Neuronal stem cell (in vitro differentiated cells): ENCODE data around the gene ADGRE3. TPM values are rescaled to one million over a fixed set of nuclear protein-coding genes. Genes with fewer than 3 reads are reported as not detected.
A peak's percentile ranks its signal among the peaks of the same experiment; 100 is the strongest.

ENCODE experiments used
- DNase-seq: peaks from one replicate; pipeline ENCODE4 v3.0.0-alpha.2; 2013; ENCODE audit warnings: low spot score
- H2AFZ ChIP-seq: one replicate; pipeline ENCODE4 v1.6.1; 2013; ENCODE audit warnings: mild to moderate bottlenecking, low read length, inconsistent platforms
- H2AK5ac ChIP-seq: 2 replicates; pipeline ENCODE4 v1.6.1; 2013; ENCODE audit warnings: low read depth, mild to moderate bottlenecking, inconsistent platforms, low read length, moderate library complexity, mixed read lengths
- H2BK120ac ChIP-seq: 2 replicates; pipeline ENCODE4 v1.6.1; 2013; ENCODE audit warnings: low read depth, mild to moderate bottlenecking, inconsistent platforms, low read length, moderate library complexity, mixed read lengths
- H2BK12ac ChIP-seq: one replicate; pipeline ENCODE4 v1.6.1; 2013; ENCODE audit warnings: low read length, inconsistent platforms
- H2BK15ac ChIP-seq: 2 replicates; pipeline ENCODE4 v1.6.1; 2013; ENCODE audit warnings: mild to moderate bottlenecking, low read length, inconsistent platforms, mixed read lengths
- H2BK5ac ChIP-seq: one replicate; pipeline ENCODE4 v1.6.1; 2013; ENCODE audit warnings: inconsistent platforms, mild to moderate bottlenecking, low read length, moderate library complexity
- H3K14ac ChIP-seq: one replicate; pipeline ENCODE4 v1.6.1; 2013; ENCODE audit warnings: low read length, inconsistent platforms
- H3K18ac ChIP-seq: 2 replicates; pipeline ENCODE4 v1.6.1; 2013; ENCODE audit warnings: low read length, inconsistent platforms
- H3K23ac ChIP-seq: 2 replicates; pipeline ENCODE4 v1.6.1; 2013; ENCODE audit warnings: low read depth, mild to moderate bottlenecking, mixed read lengths, low read length, inconsistent platforms; ENCODE audit not compliant: poor library complexity
- H3K27ac ChIP-seq: replicated peaks from 3 replicates; pipeline ENCODE4 v1.5.1; 2013; ENCODE audit warnings: low read length, inconsistent platforms
- H3K27me3 ChIP-seq, 3 experiments: 2 replicates each; pipeline ENCODE4 v1.6.1; 2013; ENCODE audit warnings: low read length in 3 of 3, mild to moderate bottlenecking in 2 of 3, inconsistent platforms in 1 of 3, low read depth in 1 of 3, mixed read lengths in 1 of 3, moderate library complexity in 1 of 3; ENCODE audit not compliant: control insufficient read depth in 3 of 3, insufficient read depth in 3 of 3
- H3K36me3 ChIP-seq, 2 donors: replicated peaks in 1 of 2; 2 replicates each; pipeline ENCODE4 v1.6.1; 2013; ENCODE audit warnings: low read length in 2 of 2; ENCODE audit not compliant: control insufficient read depth in 2 of 2, insufficient read depth in 2 of 2
- H3K4ac ChIP-seq: 2 replicates; pipeline ENCODE4 v1.6.1; 2013; ENCODE audit warnings: inconsistent platforms, mild to moderate bottlenecking, low read length, moderate library complexity
- H3K4me1 ChIP-seq, 2 donors: 1 replicate in 1 of 2; 2 replicates in 1 of 2; pipeline ENCODE4 v1.6.1; 2013; ENCODE audit warnings: low read length in 2 of 2, low read depth in 1 of 2; ENCODE audit not compliant: control insufficient read depth in 2 of 2, insufficient read depth in 1 of 2
- H3K4me2 ChIP-seq: one replicate; pipeline ENCODE4 v1.6.1; 2013; ENCODE audit warnings: mild to moderate bottlenecking, low read length, inconsistent platforms; ENCODE audit not compliant: insufficient read depth, poor library complexity, severe bottlenecking
- H3K4me3 ChIP-seq, 2 donors: 2 replicates each; pipeline ENCODE4 v1.5.1; 2013; ENCODE audit warnings: low read length in 2 of 2, mild to moderate bottlenecking in 2 of 2, inconsistent platforms in 1 of 2, moderate library complexity in 1 of 2
- H3K79me1 ChIP-seq: one replicate; pipeline ENCODE4 v1.6.1; 2013; ENCODE audit warnings: low read depth, mild to moderate bottlenecking, inconsistent platforms, low read length, moderate library complexity
- H3K9ac ChIP-seq: one replicate; pipeline ENCODE4 v1.6.1; 2013; ENCODE audit warnings: mild to moderate bottlenecking, low read depth, low read length, inconsistent platforms; ENCODE audit not compliant: poor library complexity
- H3K9me3 ChIP-seq, 2 donors: replicated peaks in 1 of 2; 2 replicates each; pipeline versions ENCODE3 to v1.6.1; 2013; ENCODE audit warnings: low read length in 2 of 2, mild to moderate bottlenecking in 2 of 2, inconsistent platforms in 1 of 2, low read depth in 1 of 2, mixed read lengths in 1 of 2, moderate library complexity in 1 of 2; ENCODE audit not compliant: control insufficient read depth in 2 of 2, insufficient read depth in 1 of 2
- H4K8ac ChIP-seq: one replicate; pipeline ENCODE4 v1.6.1; 2013; ENCODE audit warnings: low read depth, mild to moderate bottlenecking, inconsistent platforms, low read length, moderate library complexity
- H4K91ac ChIP-seq: one replicate; pipeline ENCODE4 v1.6.1; 2013; ENCODE audit warnings: low read length, low read depth, mild to moderate bottlenecking, inconsistent platforms; ENCODE audit not compliant: poor library complexity
- WGBS, 2 donors: extraction: QIAGEN DNeasy Blood & Tissue Kit; methylation state at CpG; one replicate each; pipeline ENCODE4 v1.1.7; 2013; ENCODE audit warnings: missing lambda C conversion rate in 2 of 2, mixed read lengths in 1 of 2; ENCODE audit not compliant: insufficient read length in 2 of 2, insufficient replicate concordance in 1 of 2; ENCODE audit errors: extremely low coverage in 2 of 2; 5-methylcytosine and 5-hydroxymethylcytosine counted together
- small RNA-seq: library from polyadenylated mRNA; stranded (forward); fragments of <200 nt; extraction: miRNeasy Mini kit (QIAGEN cat#:217004); gene quantifications from one replicate; pipeline ENCODE3, GENCODE V24; 2013; ENCODE audit not compliant: insufficient read depth

Gene ADGRE3

DNA sequence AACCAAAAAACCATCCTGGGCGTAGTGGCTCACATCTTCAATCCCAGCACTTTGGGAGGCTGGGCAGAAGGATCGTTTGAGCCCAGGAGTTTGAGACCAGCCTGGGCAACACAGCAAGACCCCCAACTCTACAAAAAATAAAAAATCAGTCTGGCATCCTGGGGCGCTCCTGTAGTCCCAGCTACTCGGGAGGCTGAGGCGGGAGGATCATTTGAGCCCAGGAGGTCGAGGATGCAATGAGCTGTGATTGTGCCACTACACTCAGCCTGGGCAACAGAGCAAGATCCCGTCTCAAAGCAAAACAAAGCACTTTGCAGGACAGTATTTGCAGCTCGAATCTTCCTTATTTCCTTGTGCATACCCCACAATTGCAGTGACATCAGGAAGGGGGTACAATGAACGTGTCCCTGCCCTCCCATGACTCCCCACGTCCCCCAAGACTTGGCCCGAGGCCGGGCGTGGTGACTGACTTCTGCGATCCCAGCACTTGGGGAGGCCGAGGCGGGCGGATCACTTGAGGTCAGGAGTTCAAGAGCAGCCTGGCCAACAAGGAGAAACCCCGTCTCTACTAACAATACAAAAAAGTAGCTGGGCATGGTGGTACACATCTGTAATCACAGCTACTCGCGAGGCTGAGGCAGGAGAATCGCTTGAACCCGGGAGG is 103.6 kb downstream of the ADGRE3 start:
- WGBS, 2 donors: no CpG with 5 or more reads among the region's 22 CpGs
- peak overlapping the region; percentile 98 for H2AFZ ChIP-seq

More for the DNA sequence above, 103.6 kb downstream of the ADGRE3 start:
- Histone ChIP-seq H2BK120ac (no peak overlapping the region), H3K9me3 (peaks cover 0 to 2% of the 10 kb centered on the region in 2 donors), H3K4ac (no peak overlapping the region), H2BK5ac (no peak overlapping the region), H3K18ac (no peak overlapping the region), H3K4me1 (peaks cover 5 to 7% of the 10 kb centered on the region in 2 donors), H3K27me3 (peaks cover 0 to 1% (median 0%) of the 10 kb centered on the region in 3 experiments), H3K9ac (peak overlapping the region; percentile 100), H2AK5ac (no peak overlapping the region), H3K23ac (peak overlapping the region; percentile 99), H3K4me2 (peak overlapping the region; percentile 94), H3K14ac (no peak overlapping the region), H3K27ac (no peak overlapping the region), H3K79me1 (peaks cover 15% of the 10 kb centered on the region), H2BK15ac (no peak overlapping the region), H2BK12ac (no peak overlapping the region), H3K36me3 (peaks cover 7 to 31% of the 10 kb centered on the region in 2 donors), H3K4me3 (peak overlapping the region; percentile 97 to 100), H4K8ac (no peak overlapping the region), H4K91ac (no peak overlapping the region)
- no peak for DNase-seq

Small RNA genes within 50 kb of the gene (small RNA-seq; reads per million reads assigned to genes)
- gene AC022149.2: not detected
- not detected for gene RN7SL842P
